HepG2 (cell line): ENCODE data around the gene COL27A1. TPM values are rescaled to one million over a fixed set of nuclear protein-coding genes. Genes with fewer than 3 reads are reported as not detected.

Source experiments
- ATM ChIP-seq: fragments of 450-650 bp; IDR thresholded peaks from 2 replicates; pipeline ENCODE4 v1.7.1; 2017; ENCODE audit warnings: mild to moderate bottlenecking, borderline replicate concordance
- BCL6 ChIP-seq: IDR thresholded peaks from 2 replicates; pipeline ENCODE4 v1.6.1; 2016; ENCODE audit warnings: missing genetic modification reagents, missing compliant biosample characterization
- CHD2 ChIP-seq: IDR thresholded peaks from 2 replicates; pipeline ENCODE4 v1.6.1; 2011; ENCODE audit warnings: low read depth, low read length, improper control_type of control experiment
- CREBL2 ChIP-seq: sonication (generic); formaldehyde crosslinking; IDR thresholded peaks from 2 replicates; pipeline ENCODE4 v1.8.1; 2023; ENCODE audit warnings: missing genetic modification reagents, mild to moderate bottlenecking, borderline replicate concordance
- CTCF ChIP-seq: sonication (generic); formaldehyde crosslinking; IDR thresholded peaks from 2 replicates; pipeline ENCODE4 v1.5.0; 2020; ENCODE audit warnings: mild to moderate bottlenecking, missing genetic modification reagents, moderate library complexity
- DNMT1 ChIP-seq: sonication (generic); formaldehyde crosslinking; IDR thresholded peaks from 2 replicates; pipeline ENCODE4 v1.5.1; 2020; ENCODE audit warnings: mild to moderate bottlenecking, missing genetic modification reagents
- FOSL2 ChIP-seq: sonication (generic); formaldehyde crosslinking; IDR thresholded peaks from 2 replicates; pipeline ENCODE4 v1.4.0; 2020; ENCODE audit warnings: missing genetic modification reagents
- HHEX ChIP-seq: IDR thresholded peaks from 2 replicates; pipeline ENCODE4 v1.6.1; 2016; ENCODE audit warnings: control low read depth
- MTF1 ChIP-seq: sonication (generic); formaldehyde crosslinking; IDR thresholded peaks from 2 replicates; pipeline ENCODE4 v1.5.0; 2020; ENCODE audit warnings: missing genetic modification reagents
- NFYC ChIP-seq: IDR thresholded peaks from 2 replicates; pipeline ENCODE4 v1.6.1; 2016; ENCODE audit warnings: missing genetic modification reagents, missing compliant biosample characterization
- RXRB ChIP-seq: IDR thresholded peaks from 2 replicates; pipeline ENCODE4 v1.6.1; 2016; ENCODE audit warnings: borderline replicate concordance, missing genetic modification reagents, missing compliant biosample characterization
- SP1 ChIP-seq, 2 experiments: fragments of 450-650 bp in 1 of 2; sonication (generic) in 1 of 2; formaldehyde crosslinking in 1 of 2; IDR thresholded peaks; 2 replicates each; pipeline versions ENCODE4 v1.4.0 to v1.6.1; 2016 to 2020; ENCODE audit warnings: missing genetic modification reagents in 1 of 2
- ZBED4 ChIP-seq: sonication (generic); formaldehyde crosslinking; IDR thresholded peaks from 2 replicates; pipeline ENCODE4 v1.4.0; 2020; ENCODE audit warnings: missing genetic modification reagents, borderline replicate concordance
- ZNF563 ChIP-seq: sonication (generic); formaldehyde crosslinking; IDR thresholded peaks from 2 replicates; pipeline ENCODE4 v1.8.0; 2022; ENCODE audit warnings: mild to moderate bottlenecking, moderate library complexity, missing genetic modification reagents
- ZNF639 ChIP-seq: conservative IDR thresholded peaks from 2 replicates; pipeline ENCODE4 v1.6.1; 2018; ENCODE audit warnings: missing genetic modification reagents
- ZNF687 ChIP-seq: sonication (generic); formaldehyde crosslinking; IDR thresholded peaks from 2 replicates; pipeline ENCODE4 v1.5.1; 2020; ENCODE audit warnings: mild to moderate bottlenecking, missing genetic modification reagents, moderate library complexity
- polyA plus RNA-seq, 8 experiments: library from polyadenylated mRNA; depleted of rRNA in 3 of 8; stranded (reverse) in 7 of 8; unstranded in 1 of 8; fragments of >200 nt; fragmentation: Illumina TruSeq in 4 of 8; extraction: Trizol in 4 of 8; gene quantifications; 2 replicates each; pipeline versions ENCODE4 v1.2.1 to v1.2.3, GENCODE V29; 2011 to 2016; ENCODE audit warnings: low read depth in 4 of 8, missing spikeins in 1 of 8, mixed read lengths in 1 of 8; ENCODE audit not compliant: insufficient read depth in 1 of 8
- total RNA-seq, 5 experiments: library from RNA; depleted of rRNA; stranded (reverse); fragments of >200 nt; fragmentation: Illumina TruSeq; extraction: Trizol; gene quantifications; 2 replicates each; pipeline ENCODE4 v1.2.3, GENCODE V29; 2016; ENCODE audit warnings: low read depth in 1 of 5

The COL27A1 gene
- total and polyA plus RNA-seq, 2 of the 13 experiments (the other 11 are each of a cell fraction or from before 2014, with no cell fraction given), result 71.3 to 89.1 TPM

- peak; percentile 83 for TF ChIP-seq CTCF (CRISPR knock-in tag)
- no peak for TF ChIP-seq HHEX
- no peak for TF ChIP-seq SP1 (IDR thresholded peaks at IDR 0.05)
- no peak for TF ChIP-seq SP1 (CRISPR knock-in tag; IDR thresholded peaks at IDR 0.05)
- TF ChIP-seq CHD2, result no peak
- no peak for TF ChIP-seq ZNF563
- 0 out of 2 replicates have a peak, but pooled peaks have one; percentile 21 for TF ChIP-seq FOSL2 (CRISPR knock-in tag)
- TF ChIP-seq RXRB (CRISPR knock-in tag), result no peak
- no peak for TF ChIP-seq DNMT1
- no peak for TF ChIP-seq ATM
- no peak for TF ChIP-seq ZNF639 (CRISPR knock-in tag)
- 0 out of 2 replicates have a peak, but pooled peaks have one; percentile 14 for TF ChIP-seq BCL6 (CRISPR knock-in tag)
- TF ChIP-seq ZBED4 (CRISPR knock-in tag), result 0 out of 2 replicates have a peak, but pooled peaks have one; percentile 42
- no peak for TF ChIP-seq CREBL2 (CRISPR knock-in tag)
- no peak for TF ChIP-seq NFYC (CRISPR knock-in tag)
- TF ChIP-seq ZNF687, result peak; percentile 30; the same call in 1 of the 2 replicates
- TF ChIP-seq MTF1 (CRISPR knock-in tag), result no peak
Measured at GRCh38 chr9:114339130-114339908, 184.0 kb downstream of the COL27A1 start (continued).
